ENCODE results near the gene NRF1. TPM values are rescaled to one million over a fixed set of nuclear protein-coding genes. Genes with fewer than 3 reads are reported as not detected.

The NRF1 gene
- total and polyA plus RNA-seq, 2 of the 13 experiments (the other 11 are each of a cell fraction or from before 2014, with no cell fraction given): 9.3 to 10.1 TPM

DNA sequence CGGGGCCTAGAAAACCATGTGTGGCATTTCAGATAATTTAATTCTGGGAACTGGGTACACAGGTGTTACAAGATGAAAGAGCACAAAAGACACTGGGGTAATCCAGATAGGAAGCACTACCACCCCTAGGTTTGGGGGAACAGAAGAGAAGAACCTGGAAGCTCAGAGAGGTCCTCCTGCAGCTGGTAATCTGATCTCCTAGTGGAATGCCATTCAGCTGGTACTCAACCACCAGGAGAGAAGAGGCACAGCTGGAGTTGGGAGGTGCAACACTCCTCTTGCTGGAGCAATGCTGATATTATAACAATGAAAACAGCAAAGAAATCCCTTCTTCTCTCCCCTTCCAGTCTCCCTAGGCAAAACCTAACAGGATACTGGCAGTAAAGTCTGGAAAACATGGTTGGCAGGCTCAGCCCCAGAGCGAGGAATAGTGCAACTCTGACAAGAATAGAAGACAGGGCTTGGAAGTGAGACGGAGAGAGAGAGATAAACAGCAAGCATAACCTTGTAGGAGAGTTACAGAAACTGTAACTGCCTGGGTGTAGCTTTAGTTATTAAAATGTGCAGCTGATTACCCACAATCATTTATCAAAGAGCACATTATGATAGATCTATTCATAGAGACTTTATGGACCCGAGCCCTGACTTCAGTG, 35.0 kb downstream of the NRF1 start (continued):
- TF ChIP-seq, protein P1, sequence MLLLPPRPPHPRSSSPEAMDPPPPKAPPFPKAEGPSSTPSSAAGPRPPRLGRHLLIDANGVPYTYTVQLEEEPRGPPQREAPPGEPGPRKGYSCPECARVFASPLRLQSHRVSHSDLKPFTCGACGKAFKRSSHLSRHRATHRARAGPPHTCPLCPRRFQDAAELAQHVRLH (CRISPR knock-in tag; IDR thresholded peaks at IDR 0.05; ENCODE audit: borderline replicate concordance, low read depth): no peak
- TF ChIP-seq, protein P2, sequence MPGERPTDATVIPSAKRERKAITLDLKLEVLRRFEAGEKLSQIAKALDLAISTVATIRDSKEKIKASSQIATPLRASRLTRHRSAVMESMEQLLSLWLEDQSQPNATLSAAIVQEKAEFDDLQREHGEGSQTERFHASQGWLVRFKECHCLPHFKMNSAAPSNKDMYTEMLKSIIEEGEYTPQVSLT (CRISPR knock-in tag; IDR thresholded peaks at IDR 0.05; ENCODE audit: borderline replicate concordance, low read depth): no peak

DNA sequence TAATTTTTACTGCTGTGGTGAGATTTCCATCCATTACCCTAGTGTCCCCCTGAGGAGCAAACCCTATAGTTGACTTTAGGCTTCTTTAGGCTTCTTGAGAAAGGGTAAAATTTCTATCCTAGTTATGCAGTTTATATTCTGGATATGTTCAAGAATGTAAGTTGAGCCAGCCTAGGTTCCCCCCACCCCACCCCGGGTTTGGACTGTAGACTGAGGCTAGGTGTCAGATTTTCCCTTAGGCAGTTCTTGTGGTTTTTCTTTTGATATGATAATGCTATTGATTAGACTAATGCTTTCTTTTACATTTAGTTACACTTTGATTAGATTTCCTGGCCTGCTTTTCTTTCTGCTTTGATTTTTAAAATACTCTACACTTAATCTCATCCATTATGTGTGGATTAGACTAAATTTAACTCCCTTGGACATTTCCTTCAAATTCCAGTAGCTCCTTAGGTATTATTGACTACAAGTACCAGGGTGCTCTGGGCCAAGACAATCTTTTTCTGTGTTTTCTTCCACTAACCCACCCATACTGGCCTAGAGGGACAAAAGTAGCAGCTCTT, 37.7 kb downstream of the NRF1 start:
- Histone ChIP-seq H3K4me1 (ENCODE audit: insufficient read depth, low read length) (no peaks in the 10 kb centered on the region), H3K9me3 (ENCODE audit: low read length) (no peaks in the 10 kb centered on the region), H3K27me3 (ENCODE audit: control insufficient read depth in 1 of 2, insufficient read depth in 2 of 2, low read length in 2 of 2) (no peaks in the 10 kb centered on the region), H3K79me2 (ENCODE audit: insufficient read depth, low read length) (no peaks in the 10 kb centered on the region), H3K27ac (ENCODE audit: extremely low read length, insufficient read depth, low read length) (no peak overlapping the region), H4K20me1 (ENCODE audit: insufficient read depth, low read length) (no peaks in the 10 kb centered on the region), H2AFZ (ENCODE audit: low read length) (no peak overlapping the region), H3K4me2 (ENCODE audit: low read depth, low read length) (no peak overlapping the region), H3K4me3 (replicated peaks in 1 of 3; ENCODE audit: insufficient read depth in 1 of 3, low read depth in 2 of 3, low read length in 3 of 3) (no peak overlapping the region), H3K9ac (ENCODE audit: insufficient read depth, low read depth, low read length) (no peak overlapping the region), H3K36me3 (replicated peaks in 1 of 2; ENCODE audit: control insufficient read depth in 1 of 2, insufficient read depth in 2 of 2, low read length in 2 of 2) (0 out of 5 replicates have a peak, but pooled peaks cover 0 to 1% of the 10 kb centered on the region in 2 experiments)
- intact Hi-C loops (cut with micrococcal nuclease; ENCODE audit: unreplicated experiment) (loop anchor here (10.0 kb wide), 1 partner anchor 284 kb away; no protein-coding TSS in a partner anchor), in situ Hi-C loops (cut with HindIII; ENCODE audit: extremely low pct_ligation_motif_present, low pct_unique_long_range_greater_than_20kb) (loop anchor here (25.0 kb wide), 1 partner anchor 287 kb away; no protein-coding TSS in a partner anchor)
- 91% methylated on average over 1 of the region's 1 CpG for WGBS (ENCODE audit: low lambda C conversion rate)
- ChIA-PET CTCF (ENCODE audit: low intra/inter-chr PET ratio, low total read pairs) (no interaction called here), POLR2A (no interaction called here)
- DNase-seq (ENCODE audit: low spot score) (no peak), FAIRE-seq (no peak), ATAC-seq (no peak)
- no TSS peak for BruUV-seq (replicated peaks)
- TF ChIP-seq LRRFIP1 (CRISPR knock-in tag; conservative IDR thresholded peaks at IDR 0.05) (no peak), NR2F1 (CRISPR knock-in tag; IDR thresholded peaks at IDR 0.05) (no peak), PTBP1 (IDR thresholded peaks at IDR 0.05; ENCODE audit: low read depth, low read length, poor library complexity, severe bottlenecking) (no peak), JUN (CRISPR knock-in tag; IDR thresholded peaks at IDR 0.05) (no peak)
- TF ChIP-seq, protein P3, sequence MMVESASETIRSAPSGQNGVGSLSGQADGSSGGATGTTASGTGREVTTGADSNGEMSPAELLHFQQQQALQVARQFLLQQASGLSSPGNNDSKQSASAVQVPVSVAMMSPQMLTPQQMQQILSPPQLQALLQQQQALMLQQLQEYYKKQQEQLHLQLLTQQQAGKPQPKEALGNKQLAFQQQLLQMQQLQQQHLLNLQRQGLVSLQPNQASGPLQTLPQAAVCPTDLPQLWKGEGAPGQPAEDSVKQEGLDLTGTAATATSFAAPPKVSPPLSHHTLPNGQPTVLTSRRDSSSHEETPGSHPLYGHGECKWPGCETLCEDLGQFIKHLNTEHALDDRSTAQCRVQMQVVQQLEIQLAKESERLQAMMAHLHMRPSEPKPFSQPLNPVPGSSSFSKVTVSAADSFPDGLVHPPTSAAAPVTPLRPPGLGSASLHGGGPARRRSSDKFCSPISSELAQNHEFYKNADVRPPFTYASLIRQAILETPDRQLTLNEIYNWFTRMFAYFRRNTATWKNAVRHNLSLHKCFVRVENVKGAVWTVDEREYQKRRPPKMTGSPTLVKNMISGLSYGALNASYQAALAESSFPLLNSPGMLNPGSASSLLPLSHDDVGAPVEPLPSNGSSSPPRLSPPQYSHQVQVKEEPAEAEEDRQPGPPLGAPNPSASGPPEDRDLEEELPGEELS (CRISPR knock-in tag; IDR thresholded peaks at IDR 0.05): no peak
- TF ChIP-seq, protein P4, sequence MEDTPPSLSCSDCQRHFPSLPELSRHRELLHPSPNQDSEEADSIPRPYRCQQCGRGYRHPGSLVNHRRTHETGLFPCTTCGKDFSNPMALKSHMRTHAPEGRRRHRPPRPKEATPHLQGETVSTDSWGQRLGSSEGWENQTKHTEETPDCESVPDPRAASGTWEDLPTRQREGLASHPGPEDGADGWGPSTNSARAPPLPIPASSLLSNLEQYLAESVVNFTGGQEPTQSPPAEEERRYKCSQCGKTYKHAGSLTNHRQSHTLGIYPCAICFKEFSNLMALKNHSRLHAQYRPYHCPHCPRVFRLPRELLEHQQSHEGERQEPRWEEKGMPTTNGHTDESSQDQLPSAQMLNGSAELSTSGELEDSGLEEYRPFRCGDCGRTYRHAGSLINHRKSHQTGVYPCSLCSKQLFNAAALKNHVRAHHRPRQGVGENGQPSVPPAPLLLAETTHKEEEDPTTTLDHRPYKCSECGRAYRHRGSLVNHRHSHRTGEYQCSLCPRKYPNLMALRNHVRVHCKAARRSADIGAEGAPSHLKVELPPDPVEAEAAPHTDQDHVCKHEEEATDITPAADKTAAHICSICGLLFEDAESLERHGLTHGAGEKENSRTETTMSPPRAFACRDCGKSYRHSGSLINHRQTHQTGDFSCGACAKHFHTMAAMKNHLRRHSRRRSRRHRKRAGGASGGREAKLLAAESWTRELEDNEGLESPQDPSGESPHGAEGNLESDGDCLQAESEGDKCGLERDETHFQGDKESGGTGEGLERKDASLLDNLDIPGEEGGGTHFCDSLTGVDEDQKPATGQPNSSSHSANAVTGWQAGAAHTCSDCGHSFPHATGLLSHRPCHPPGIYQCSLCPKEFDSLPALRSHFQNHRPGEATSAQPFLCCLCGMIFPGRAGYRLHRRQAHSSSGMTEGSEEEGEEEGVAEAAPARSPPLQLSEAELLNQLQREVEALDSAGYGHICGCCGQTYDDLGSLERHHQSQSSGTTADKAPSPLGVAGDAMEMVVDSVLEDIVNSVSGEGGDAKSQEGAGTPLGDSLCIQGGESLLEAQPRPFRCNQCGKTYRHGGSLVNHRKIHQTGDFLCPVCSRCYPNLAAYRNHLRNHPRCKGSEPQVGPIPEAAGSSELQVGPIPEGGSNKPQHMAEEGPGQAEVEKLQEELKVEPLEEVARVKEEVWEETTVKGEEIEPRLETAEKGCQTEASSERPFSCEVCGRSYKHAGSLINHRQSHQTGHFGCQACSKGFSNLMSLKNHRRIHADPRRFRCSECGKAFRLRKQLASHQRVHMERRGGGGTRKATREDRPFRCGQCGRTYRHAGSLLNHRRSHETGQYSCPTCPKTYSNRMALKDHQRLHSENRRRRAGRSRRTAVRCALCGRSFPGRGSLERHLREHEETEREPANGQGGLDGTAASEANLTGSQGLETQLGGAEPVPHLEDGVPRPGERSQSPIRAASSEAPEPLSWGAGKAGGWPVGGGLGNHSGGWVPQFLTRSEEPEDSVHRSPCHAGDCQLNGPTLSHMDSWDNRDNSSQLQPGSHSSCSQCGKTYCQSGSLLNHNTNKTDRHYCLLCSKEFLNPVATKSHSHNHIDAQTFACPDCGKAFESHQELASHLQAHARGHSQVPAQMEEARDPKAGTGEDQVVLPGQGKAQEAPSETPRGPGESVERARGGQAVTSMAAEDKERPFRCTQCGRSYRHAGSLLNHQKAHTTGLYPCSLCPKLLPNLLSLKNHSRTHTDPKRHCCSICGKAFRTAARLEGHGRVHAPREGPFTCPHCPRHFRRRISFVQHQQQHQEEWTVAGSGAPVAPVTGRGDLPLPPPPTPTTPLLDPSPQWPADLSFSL (CRISPR knock-in tag; IDR thresholded peaks at IDR 0.05): no peak
